Ishikawa (cell line): ENCODE results near the gene TUBGCP3.

ENCODE experiments used
- CEBPB ChIP-seq: IDR thresholded peaks from 2 replicates; pipeline ENCODE4 v1.6.1; 2012
- CREB1 ChIP-seq: IDR thresholded peaks from 2 replicates; pipeline ENCODE4 v1.6.1; 2012; ENCODE audit warnings: low read depth
- EGR1 ChIP-seq: IDR thresholded peaks from 2 replicates; pipeline ENCODE4 v1.6.1; 2012
- EP300 ChIP-seq: IDR thresholded peaks from 2 replicates; pipeline ENCODE4 v1.6.1; 2012; ENCODE audit warnings: borderline replicate concordance
- FOXM1 ChIP-seq: IDR thresholded peaks from 2 replicates; pipeline ENCODE4 v1.6.1; 2012; ENCODE audit warnings: low read depth, borderline replicate concordance
- NFIC ChIP-seq: IDR thresholded peaks from 2 replicates; pipeline ENCODE4 v1.6.1; 2012
- RAD21 ChIP-seq: IDR thresholded peaks from 2 replicates; pipeline ENCODE4 v1.6.1; 2012; ENCODE audit warnings: low read depth
- TAF1 ChIP-seq: IDR thresholded peaks from 2 replicates; pipeline ENCODE4 v1.6.1; 2012; ENCODE audit warnings: low read depth, mild to moderate bottlenecking
- TCF12 ChIP-seq: IDR thresholded peaks from 2 replicates; pipeline ENCODE4 v1.6.1; 2012; ENCODE audit warnings: low read depth
- TEAD4 ChIP-seq: IDR thresholded peaks from 2 replicates; pipeline ENCODE4 v1.6.1; 2012
- YY1 ChIP-seq: IDR thresholded peaks from 2 replicates; pipeline ENCODE4 v1.6.1; 2012; ENCODE audit warnings: low read depth
- ZBTB7A ChIP-seq: IDR thresholded peaks from 2 replicates; pipeline ENCODE4 v1.6.1; 2012; ENCODE audit warnings: low read depth
- TF ChIP-seq, protein P1 (sequence below): IDR thresholded peaks from 2 replicates; pipeline ENCODE4 v1.6.1; 2012
- TF ChIP-seq, protein P2 (sequence below): IDR thresholded peaks from 2 replicates; pipeline ENCODE4 v1.6.1; 2012
- TF ChIP-seq, protein P3 (sequence below): IDR thresholded peaks from 2 replicates; pipeline ENCODE4 v1.6.1; 2012; ENCODE audit warnings: low read depth, mild to moderate bottlenecking

The TUBGCP3 gene

DNA sequence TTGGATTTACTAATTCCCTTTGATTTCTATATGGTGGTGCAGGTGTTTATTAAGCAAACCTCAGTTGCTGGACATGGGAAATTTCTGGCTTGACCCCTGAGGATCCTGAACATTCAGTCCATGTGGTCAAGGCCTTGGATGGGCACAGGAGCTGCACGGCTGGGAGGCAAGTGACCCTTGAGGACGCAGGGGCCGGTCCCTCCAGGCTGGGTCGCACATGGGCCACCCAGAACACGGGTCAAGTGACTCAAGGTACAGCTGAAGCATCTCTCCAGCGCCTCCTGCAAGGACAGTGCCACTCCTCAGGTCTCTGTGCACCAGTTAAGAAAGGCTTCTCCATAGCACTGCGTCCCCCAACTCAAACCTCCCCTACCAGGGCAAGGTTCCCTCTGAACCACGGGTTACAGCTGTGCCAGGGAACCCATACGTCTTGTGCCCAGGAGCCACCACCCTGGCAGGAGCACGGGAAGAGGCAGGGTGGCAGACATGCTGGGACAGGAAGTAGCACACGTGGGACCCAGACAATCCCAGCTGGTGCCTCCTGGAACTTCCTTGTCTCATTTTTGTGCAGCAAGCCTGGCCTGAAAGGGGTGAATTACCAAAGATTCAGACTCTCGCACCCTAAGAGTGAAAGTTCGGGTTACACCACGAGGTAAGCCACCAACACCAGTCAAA, 118.7 kb downstream of the TUBGCP3 start:
- TF ChIP-seq, protein P1, sequence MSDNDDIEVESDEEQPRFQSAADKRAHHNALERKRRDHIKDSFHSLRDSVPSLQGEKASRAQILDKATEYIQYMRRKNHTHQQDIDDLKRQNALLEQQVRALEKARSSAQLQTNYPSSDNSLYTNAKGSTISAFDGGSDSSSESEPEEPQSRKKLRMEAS, result no peak
- TF ChIP-seq CEBPB, result no peak
- TF ChIP-seq TAF1, result no peak
- no peak for TF ChIP-seq TEAD4

DNA sequence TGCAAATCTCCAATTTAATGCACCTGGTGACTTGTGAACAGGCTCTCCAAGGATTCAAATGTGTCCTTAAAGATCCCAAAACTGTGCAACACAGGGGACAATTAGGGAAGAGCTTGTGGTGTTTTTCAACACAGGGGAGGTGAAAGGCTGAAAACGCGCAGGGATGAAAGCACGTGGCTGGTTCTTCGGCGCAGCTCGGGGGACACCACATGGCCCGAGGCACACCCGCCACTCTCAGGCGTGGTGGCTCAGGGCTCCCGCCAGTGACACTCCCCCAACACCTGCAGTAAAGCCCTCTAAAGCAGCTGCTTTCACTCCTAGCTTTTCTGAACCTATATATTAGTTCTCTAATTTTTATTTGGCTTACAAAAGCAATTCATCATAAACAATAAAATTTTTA, 119.9 kb downstream of the TUBGCP3 start:
- TF ChIP-seq, protein P2, sequence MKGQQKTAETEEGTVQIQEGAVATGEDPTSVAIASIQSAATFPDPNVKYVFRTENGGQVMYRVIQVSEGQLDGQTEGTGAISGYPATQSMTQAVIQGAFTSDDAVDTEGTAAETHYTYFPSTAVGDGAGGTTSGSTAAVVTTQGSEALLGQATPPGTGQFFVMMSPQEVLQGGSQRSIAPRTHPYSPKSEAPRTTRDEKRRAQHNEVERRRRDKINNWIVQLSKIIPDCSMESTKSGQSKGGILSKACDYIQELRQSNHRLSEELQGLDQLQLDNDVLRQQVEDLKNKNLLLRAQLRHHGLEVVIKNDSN, result no peak
- no peak for TF ChIP-seq NFIC
- TF ChIP-seq TEAD4, result no peak
- TF ChIP-seq TCF12, result no peak

DNA sequence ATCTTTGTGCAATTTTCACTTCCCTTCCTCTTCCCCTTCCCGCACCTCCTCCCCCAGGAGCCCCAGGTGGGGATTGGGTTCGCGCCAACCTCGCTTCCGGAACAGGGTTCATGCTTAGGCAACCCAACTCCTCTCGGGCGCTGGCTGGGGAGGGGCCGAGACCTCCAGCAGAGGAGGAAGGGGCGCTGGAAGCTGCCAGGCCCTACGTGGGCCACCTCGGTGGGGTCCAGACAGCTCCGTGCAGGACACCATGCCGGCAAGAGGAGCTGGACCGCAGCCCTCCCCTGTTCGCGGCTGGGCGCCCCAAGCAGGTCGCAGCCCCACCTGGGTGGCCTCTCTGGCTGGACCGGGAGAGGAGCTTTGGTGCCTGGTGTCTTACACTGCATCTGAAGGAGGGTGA, 120.7 kb downstream of the TUBGCP3 start:
- TF ChIP-seq TCF12 (no peak), RAD21 (no peak), TAF1 (no peak), YY1 (no peak), EGR1 (no peak), EP300 (no peak), CREB1 (no peak), ZBTB7A (no peak), NFIC (no peak)

DNA sequence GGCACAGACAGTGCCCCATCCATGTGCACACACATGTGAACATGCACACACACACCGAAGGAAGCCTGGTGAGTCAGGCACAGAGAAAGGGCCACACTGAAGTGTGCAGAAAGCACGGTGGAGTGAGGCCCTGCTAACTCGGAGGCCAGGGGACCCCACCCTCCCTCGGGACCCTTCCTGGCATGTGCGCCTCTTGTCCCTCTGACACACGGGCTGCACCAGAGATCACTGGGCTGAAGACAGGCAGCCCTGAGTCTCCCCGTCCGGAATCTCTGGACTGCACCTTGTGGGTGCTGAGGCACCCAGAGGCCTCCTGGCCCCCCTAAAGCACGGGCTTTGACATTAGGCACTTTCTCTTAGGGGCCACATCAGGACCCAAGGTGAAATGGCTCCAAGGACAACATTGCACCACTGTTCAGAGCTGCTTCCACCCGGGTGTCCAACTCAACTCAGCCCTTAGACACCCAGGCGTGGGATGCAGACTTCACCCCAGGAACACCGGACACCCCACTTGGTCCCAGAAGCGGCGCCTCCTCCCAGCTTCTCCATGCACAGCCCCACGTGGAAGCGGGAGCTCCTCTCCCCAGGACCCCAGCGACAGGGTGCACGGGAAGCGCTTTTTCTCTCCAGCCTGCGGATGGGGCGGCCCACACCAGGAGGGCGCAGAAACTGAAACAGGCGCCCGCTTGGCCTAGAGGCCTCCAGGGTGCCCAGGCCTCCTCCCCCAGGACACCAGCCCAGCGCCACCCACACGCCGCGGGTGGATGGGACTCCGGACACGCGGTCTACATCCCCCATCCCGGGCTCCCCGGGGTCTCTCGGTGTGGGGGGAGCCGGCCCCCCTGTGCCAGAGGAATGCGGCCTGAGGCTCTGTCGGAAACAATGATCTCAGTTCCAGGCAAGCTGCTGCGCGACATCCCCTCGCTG, 121.6 kb downstream of the TUBGCP3 start:
- TF ChIP-seq NFIC (no peak), TEAD4 (no peak), EP300 (no peak), TCF12 (no peak), CEBPB (no peak), CREB1 (no peak), ZBTB7A (no peak)

DNA sequence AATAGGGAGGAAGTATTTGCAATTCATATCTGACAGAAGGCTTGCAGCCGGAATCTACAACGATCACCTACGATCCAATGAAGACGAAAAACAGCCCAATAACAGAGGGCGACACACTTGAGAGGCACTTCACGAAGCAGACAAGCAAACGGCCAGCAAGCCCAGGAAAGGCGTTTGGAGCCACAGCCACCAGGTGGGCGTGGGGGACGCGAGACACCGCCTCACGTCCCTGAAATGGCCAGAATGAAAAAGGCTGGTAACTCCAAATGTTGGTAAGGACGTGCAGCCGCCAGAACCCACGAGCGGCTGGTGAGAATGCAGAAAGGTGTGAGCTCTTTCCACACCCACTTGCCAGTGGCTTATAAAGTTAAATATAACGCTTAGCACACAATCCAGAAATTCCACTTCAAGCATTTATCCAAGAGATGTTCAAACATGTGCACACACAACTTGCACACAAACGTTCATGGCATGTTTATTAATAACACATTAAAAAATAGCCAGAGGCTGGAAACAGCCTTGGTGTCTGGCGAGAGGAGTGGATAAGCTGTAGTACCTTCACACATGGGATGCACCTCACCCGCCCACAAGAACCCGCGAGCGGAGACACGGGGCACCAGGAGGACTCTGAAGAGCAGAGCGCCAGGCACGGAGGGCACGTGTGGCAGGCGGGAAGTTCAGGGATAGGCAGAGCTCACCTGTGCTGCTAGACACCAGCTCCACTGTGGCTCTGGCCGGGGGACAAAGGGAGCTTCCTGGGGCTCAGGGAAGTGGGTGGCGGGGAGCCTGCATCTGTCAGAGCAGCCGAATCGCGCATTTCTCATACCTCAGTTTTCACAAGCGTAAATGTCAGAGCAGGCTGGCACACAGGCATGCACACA, 122.5 kb downstream of the TUBGCP3 start:
- TF ChIP-seq RAD21 (no peak), CREB1 (no peak), NFIC (no peak), TCF12 (no peak), FOXM1 (no peak), TEAD4 (no peak), YY1 (no peak), EP300 (no peak), TAF1 (no peak), EGR1 (no peak), CEBPB (no peak), ZBTB7A (no peak)
- TF ChIP-seq, protein P2, result no peak
- TF ChIP-seq, protein P1, result no peak
- TF ChIP-seq, protein P3, sequence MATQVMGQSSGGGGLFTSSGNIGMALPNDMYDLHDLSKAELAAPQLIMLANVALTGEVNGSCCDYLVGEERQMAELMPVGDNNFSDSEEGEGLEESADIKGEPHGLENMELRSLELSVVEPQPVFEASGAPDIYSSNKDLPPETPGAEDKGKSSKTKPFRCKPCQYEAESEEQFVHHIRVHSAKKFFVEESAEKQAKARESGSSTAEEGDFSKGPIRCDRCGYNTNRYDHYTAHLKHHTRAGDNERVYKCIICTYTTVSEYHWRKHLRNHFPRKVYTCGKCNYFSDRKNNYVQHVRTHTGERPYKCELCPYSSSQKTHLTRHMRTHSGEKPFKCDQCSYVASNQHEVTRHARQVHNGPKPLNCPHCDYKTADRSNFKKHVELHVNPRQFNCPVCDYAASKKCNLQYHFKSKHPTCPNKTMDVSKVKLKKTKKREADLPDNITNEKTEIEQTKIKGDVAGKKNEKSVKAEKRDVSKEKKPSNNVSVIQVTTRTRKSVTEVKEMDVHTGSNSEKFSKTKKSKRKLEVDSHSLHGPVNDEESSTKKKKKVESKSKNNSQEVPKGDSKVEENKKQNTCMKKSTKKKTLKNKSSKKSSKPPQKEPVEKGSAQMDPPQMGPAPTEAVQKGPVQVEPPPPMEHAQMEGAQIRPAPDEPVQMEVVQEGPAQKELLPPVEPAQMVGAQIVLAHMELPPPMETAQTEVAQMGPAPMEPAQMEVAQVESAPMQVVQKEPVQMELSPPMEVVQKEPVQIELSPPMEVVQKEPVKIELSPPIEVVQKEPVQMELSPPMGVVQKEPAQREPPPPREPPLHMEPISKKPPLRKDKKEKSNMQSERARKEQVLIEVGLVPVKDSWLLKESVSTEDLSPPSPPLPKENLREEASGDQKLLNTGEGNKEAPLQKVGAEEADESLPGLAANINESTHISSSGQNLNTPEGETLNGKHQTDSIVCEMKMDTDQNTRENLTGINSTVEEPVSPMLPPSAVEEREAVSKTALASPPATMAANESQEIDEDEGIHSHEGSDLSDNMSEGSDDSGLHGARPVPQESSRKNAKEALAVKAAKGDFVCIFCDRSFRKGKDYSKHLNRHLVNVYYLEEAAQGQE, result no peak

DNA sequence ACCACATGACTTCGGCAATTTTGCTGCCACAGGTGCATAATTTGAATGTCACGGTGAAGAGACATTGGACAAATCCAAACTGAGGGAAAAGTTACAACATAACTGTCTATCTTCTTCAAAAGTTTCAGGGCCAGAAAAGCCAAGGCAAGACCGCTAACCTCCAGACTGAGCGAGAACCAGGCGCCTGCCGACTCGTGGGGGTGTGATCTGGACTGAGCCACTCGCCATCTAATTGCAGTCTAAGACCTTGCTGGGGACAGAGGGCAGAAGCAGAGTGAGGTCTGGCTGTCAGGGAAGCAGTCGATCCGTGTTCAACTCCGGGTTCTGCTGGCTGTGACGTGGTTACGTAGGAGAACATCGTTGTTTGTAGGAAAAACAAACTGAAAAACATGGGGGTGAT, 123.2 kb downstream of the TUBGCP3 start:
- TF ChIP-seq YY1 (no peak), ZBTB7A (no peak), TCF12 (no peak), TAF1 (no peak), EGR1 (no peak), EP300 (no peak), RAD21 (no peak), NFIC (no peak)
- TF ChIP-seq, protein P1, result no peak
- TF ChIP-seq, protein P2, result no peak
